GM18868 (cell line): Measurements from ENCODE around the gene SLC2A4RG.

Source experiments
- ATAC-seq: cut with Tn5 transposase; IDR thresholded peaks from one replicate; pipeline ENCODE4 v1.9.1; 2021; ENCODE audit warnings: mild to moderate bottlenecking, moderate library complexity; ENCODE audit not compliant: unreplicated experiment

SLC2A4RG gene

DNA sequence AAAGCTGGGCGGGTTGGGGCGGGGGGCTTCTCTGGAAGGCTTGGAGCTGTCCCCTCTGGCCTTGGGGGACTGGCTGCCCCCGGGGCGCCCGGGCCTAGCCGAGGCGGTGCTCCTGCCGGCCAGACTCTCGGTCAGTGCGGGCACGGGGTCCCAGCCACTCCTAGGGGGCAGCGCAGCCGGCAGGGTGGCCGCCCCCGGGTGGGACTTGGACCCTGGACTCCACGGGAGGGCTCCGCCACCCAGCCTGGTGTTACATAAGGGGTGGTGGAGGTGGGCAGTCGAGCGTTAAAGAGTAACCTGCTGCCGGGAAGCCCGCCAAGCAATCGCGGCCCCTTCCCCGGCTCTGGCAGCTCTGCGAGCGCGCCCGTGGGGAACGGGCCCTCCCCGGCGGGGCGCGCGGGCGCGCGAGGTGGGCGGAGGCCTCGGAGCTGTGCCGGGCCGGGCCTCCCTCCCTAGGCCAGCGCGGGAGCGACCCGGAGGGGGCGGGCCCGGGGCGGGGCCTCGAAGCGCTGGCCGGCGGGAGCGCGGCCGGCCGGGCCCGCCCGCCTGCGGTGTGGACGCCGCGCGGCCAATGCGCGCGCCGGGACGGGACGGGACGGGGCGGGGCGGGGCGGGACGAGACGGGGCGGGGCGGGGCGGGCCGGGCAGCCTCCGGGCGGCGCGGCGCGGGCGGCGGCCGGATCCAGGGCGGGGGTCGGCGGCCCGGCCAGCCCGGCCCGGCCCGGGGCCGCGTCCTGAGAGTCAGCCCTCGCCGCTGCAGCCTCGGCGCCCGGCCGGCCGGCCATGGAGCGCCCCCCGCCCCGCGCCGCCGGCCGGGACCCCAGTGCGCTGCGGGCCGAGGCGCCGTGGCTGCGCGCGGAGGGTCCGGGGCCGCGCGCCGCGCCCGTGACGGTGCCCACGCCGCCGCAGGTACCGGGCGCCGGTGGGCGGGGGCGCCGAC lies at the start of gene SLC2A4RG:
Gene SLC2A4RG (plus strand): TSS at position 647 of the 940 bp plus-strand sequence. CDS start 137 bp downstream, at position 784.
- ATAC-seq: peak; percentile 45

- ATAC-seq: no peak
These were observed 49.3 kb upstream of the SLC2A4RG start for GRCh38 chr20:63690003-63690897.

- ATAC-seq: no peak
These were observed 48.5 kb upstream of the SLC2A4RG start for GRCh38 chr20:63690898-63691710.

GRCh38 chr20:63691711-63692435 lies 47.7 kb upstream of the SLC2A4RG start:
- ATAC-seq: no peak

- no peak for ATAC-seq
These were observed 47.0 kb upstream of the SLC2A4RG start for GRCh38 chr20:63692436-63693082.

- no peak for ATAC-seq
These were observed 46.4 kb upstream of the SLC2A4RG start for GRCh38 chr20:63693083-63693732.

DNA sequence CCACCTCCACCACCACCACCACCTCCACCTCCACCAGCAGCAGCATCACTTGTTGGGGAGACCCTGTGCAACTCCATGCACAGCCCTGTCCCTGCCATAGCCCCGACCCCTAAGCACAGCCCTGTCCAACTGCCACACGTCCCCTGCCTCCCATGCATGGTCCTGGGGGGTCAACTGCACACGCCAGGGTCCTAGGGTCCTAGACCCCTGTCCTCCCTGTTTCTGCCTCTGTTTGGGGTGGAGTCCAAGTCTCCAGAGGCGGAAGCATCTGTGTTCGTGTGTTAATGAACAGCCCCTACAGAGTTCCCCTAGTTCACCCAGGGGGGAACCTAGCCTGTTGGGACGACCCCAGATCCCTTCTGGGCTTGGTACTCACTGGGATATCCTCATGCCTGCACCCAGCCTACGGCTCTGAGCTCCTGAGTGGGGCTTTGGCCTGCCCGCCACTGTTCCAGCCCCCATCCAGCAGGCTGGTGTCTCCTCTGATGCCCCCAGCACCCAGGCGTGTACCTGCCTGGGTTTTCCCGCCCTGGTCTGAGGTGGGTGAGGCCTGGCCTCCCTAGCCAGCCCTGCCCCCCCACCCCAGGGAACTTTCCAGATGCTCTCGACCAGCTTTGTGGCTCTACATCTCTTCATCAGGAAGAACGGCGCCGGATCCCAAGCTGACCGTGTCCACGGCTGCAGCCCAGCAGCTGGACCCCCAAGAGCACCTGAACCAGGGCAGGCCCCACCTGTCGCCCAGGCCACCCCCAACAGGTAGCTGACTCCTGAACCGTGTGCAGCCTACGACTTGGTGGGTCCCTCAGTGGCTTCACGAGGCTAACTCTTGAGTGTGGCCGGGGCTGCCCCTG lies 45.6 kb upstream of the SLC2A4RG start:
- no peak for ATAC-seq

GRCh38 chr20:63694584-63695423 lies 44.8 kb upstream of the SLC2A4RG start:
- ATAC-seq: no peak

DNA sequence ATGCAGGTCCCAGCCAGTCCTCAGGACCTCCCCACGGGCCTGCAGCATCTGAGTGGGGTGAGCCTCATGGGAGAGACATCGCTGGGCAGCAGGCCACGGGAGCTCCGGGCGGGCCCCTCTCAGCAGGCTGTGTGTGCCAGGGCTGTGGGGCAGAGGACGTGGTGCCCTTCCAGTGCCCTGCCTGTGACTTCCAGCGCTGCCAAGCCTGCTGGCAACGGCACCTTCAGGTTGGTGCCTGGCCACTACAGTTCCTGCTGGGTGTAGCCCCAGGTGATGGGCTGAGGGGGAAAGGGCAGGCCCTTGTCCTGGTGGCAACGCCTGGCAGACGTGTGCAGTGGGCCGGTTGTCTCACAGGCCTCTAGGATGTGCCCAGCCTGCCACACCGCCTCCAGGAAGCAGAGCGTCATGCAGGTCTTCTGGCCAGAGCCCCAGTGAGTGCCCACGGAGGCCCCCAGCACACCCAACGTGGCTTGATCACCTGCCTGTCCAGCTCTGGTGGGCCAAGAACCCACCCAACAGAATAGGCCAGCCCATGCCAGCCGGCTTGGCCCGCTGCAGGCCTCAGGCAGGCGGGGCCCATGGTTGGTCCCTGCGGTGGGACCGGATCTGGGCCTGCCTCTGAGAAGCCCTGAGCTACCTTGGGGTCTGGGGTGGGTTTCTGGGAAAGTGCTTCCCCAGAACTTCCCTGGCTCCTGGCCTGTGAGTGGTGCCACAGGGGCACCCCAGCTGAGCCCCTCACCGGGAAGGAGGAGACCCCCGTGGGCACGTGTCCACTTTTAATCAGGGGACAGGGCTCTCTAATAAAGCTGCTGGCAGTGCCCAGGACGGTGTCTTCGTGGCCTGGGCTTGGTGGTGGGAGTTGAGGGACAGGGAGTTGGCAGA lies 43.9 kb upstream of the SLC2A4RG start:
- no peak for ATAC-seq

DNA sequence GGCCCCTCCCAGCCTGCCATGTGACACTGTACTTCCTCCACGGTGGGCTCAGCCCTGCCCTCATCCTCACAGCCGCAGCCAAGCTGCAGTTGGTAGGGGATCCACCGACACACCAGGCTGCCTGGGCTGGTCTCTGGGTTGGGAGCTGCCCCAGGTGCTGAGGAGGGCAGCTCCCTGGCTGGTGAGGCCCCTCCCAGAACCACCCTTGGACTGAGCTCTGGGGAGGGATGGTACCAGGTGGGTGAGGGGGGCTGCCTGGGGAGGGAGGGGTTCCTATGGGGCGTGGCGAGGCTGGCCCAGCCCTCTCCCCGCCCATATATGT lies 43.3 kb upstream of the SLC2A4RG start:
- no peak for ATAC-seq

GRCh38 chr20:63696628-63697356 lies 42.8 kb upstream of the SLC2A4RG start, which contains the start of gene TNFRSF6B:
Gene TNFRSF6B, plus strand, starts transcription at chr20:63696652. Its CDS starts 116 bp downstream, at chr20:63696768.
- no peak for ATAC-seq

GRCh38 chr20:63697357-63697867 lies 42.2 kb upstream of the SLC2A4RG start:
- ATAC-seq: no peak

DNA sequence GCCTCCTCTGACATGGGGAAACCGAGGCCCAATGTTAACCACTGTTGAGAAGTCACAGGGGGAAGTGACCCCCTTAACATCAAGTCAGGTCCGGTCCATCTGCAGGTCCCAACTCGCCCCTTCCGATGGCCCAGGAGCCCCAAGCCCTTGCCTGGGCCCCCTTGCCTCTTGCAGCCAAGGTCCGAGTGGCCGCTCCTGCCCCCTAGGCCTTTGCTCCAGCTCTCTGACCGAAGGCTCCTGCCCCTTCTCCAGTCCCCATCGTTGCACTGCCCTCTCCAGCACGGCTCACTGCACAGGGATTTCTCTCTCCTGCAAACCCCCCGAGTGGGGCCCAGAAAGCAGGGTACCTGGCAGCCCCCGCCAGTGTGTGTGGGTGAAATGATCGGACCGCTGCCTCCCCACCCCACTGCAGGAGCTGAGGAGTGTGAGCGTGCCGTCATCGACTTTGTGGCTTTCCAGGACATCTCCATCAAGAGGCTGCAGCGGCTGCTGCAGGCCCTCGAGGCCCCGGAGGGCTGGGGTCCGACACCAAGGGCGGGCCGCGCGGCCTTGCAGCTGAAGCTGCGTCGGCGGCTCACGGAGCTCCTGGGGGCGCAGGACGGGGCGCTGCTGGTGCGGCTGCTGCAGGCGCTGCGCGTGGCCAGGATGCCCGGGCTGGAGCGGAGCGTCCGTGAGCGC lies 41.6 kb upstream of the SLC2A4RG start:
- no peak for ATAC-seq

DNA sequence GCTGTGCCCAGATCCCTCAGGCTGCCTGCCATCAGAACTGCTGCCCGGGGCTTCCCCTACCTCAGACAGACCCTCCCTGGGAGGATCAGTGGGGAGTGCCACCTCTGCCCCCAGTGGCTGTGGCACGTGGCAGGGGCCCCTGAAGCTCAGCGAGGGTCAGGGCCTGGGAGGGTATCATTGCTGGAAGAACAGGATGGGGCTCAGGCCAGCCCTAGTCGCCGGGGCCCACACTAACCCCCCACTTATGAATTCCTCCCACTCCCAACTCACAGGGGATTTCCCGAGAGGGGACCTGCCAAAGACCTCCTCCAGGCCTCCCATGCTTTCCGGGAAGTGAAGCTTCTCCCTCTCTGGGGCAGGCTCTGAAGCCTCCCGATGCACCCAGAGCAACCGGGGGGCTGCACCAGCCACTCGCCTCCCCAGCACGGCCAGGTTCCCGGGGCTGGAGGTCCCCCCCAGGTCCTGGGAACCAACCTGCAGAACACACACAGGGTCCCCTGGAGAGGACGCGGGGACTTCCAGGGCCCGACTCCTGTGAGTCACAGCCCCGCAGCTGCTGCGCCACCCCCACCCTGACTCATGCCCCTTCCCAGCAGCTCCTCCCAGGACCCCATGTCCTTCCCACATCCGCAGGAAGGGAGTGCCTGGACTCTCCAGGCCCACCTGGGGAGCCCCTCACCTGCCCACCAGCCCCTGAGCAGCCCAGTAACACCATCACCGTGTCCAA lies 40.7 kb upstream of the SLC2A4RG start:
- ATAC-seq: no peak
